ENCODE measurements around the gene MYO7B.

- TF ChIP-seq CTCF (IDR thresholded peaks at IDR 0.05), result no peak
- TF ChIP-seq POLR2A (IDR thresholded peaks at IDR 0.05), result no peak
- no peak for TF ChIP-seq EP300 (IDR thresholded peaks at IDR 0.05)
- no peak for TF ChIP-seq POLR2AphosphoS5 (IDR thresholded peaks at IDR 0.05)
Measured at GRCh38 chr2:127573771-127574170, 38.3 kb downstream of the MYO7B start.

Measured in gastroesophageal sphincter (tissue), 3 donors.